ENCODE measurements around the gene ZNF853.

Gene ZNF853

GRCh38 chr7:6636741-6637543 lies 21.5 kb downstream of the ZNF853 start, which contains the start of gene ZNF316:
Gene ZNF316 (plus strand): TSS chr7:6637318. CDS start chr7:6642410, 5,092 bp downstream.
- peak; percentile 88 for DNase-seq (ENCODE audit: low spot score)

GRCh38 chr7:6637544-6638229 lies 22.3 kb downstream of the ZNF853 start:
- DNase-seq (ENCODE audit: low spot score), result peak; percentile 90

DNA sequence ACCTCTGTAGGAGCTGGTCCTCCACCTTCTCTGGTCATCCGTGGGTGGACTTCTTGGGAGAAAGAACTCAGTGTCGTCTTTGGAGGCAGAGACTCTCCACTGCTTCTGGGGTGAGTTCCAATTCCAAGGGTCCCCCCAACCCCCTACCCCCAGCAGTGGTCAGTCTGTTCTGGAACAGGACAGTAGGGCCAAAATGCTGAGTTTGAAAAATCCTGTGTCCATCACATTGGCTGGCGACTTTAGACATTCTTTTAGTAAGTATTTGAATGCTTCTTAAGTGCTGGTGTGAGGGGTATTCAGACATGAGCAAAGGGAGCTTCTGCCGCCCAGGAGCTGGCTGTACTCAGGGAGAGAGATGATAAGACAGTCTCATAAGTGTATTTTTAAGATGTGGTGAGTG lies 23.6 kb downstream of the ZNF853 start:
- DNase-seq (ENCODE audit: low spot score), result no peak

DNA sequence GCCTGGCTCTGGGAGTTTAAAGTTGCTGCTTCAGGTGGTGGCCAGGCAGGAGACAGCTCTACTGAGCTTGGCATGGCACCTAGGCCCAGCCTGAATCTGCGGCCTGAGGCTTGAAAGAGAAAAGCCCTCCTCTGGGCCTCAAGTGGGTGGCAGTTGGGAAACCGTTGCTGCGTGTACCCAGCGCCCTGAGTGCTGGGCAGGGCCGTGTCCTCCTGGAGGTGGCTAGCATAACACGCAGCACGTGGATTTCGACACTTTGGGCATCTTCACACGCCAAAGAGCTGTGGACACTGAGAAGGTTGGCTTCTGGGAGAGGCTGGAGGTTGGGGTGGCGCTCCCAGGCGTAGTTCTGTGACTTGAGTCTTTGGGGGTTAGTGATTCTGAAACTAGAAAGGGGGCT lies 24.2 kb downstream of the ZNF853 start:
- DNase-seq (ENCODE audit: low spot score), result no peak

DNA sequence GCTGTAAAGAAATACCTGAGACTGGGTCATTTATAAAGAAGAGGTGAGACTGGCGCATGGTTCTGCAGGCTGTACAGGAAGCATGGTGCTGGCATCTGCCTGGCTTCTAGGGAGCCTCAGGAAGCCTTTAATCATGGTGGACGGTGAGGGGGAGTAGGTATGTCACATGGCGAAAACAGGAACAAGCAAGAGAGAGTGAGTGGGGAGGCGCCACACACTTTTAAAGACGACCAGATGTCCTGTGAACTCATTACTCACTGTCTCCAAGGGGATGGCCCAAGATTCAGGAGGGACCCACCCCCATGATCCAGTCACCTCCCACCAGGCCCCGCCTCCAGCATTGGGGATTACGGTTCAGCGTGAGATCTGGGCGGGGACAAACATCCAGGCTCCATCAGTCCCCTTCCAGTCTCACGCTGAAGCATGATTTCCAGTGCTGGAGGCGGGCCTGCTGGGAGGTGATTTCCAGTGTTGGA lies 24.9 kb downstream of the ZNF853 start:
- DNase-seq (ENCODE audit: low spot score), result no peak

- no peak for DNase-seq (ENCODE audit: low spot score)
Measured at GRCh38 chr7:6641305-6642035, 26.1 kb downstream of the ZNF853 start.

DNA sequence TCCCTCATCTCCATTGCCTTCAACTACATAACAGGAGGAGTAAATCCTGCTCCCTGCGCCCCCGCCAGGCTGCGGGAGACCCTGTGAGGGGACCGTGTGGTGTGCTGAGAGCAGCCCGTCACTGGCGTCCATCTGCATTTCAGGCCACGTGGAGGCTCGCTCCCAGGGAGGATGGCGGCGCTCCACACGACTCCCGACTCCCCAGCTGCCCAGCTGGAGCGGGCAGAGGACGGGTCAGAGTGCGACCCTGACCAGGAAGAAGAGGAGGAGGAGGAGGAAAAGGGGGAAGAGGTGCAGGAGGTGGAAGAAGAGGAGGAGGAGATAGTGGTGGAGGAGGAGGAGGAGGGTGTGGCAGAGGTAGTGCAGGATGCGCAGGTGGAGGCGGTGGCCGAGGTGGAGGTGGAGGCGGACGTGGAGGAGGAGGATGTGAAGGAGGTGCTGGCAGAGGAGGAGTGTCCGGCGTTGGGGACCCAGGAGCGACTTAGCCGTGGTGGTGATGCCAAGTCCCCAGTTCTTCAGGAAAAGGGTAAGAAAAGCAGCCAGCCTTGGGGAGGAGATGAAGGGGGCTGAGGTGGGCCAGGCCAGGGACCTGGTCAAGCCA lies 26.9 kb downstream of the ZNF853 start:
- DNase-seq (ENCODE audit: low spot score), result no peak

DNA sequence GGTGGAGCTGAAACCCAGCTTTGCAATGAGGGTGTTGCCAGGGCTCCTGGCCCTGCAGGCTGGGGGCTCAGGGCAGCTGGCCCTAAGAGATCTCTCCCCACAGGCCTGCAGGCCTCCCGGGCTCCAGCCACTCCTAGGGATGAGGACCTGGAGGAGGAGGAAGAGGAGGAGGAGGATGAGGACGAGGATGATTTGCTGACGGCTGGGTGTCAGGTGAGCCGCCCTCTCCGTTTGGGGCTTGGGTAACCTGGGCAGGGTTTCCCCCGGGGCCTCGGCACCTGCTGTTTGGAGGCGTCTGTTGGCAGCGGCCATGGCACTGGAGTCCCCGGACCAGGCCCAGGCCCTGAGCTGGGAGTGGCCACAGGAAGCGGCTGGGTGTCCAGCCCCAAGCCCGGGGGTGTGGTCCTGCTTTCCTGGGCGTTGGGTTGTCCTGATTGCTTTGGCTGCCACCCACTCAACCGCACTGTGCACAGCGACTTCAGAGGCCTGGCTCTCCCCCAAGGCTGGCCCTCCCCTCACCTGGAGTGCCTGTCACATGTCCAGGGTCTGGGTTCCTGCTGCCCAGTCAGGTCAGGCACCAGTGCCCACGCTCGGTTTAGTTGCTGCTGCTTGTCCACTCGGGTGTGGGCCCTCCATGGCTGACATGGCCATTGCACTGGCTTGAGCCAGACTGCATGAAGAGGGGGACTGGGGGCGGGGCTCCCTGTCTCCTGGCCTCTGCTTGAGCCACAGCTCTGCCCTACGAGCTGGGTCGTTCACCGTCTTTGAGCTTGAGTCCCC lies 27.6 kb downstream of the ZNF853 start:
- DNase-seq (ENCODE audit: low spot score), result no peak

- no peak for DNase-seq (ENCODE audit: low spot score)
Measured at GRCh38 chr7:6643915-6644625, 28.7 kb downstream of the ZNF853 start.

- DNase-seq (ENCODE audit: low spot score), result no peak
Measured at GRCh38 chr7:6644728-6645127, 29.3 kb downstream of the ZNF853 start.

DNA sequence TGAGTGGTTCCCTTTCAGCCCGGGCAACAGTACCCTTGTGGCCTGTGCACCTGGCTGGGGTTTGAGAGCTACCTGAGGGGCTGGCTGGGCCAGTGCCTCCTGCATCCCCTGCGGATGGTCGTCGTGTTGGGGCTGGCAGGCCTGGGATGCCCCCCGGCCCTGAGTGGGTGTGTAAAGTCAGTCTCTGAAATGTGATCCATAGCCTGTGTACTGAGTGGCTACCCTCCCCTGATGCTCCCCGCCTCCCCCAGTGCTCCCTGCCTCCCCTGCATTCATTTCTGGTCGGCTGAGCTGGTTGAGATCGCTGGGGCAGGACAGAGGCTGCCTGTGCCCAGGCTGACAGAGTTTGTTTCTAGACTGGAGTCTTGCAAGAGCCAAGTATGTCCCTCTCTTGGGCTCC lies 31.1 kb downstream of the ZNF853 start:
- DNase-seq (ENCODE audit: low spot score), result no peak

DNA sequence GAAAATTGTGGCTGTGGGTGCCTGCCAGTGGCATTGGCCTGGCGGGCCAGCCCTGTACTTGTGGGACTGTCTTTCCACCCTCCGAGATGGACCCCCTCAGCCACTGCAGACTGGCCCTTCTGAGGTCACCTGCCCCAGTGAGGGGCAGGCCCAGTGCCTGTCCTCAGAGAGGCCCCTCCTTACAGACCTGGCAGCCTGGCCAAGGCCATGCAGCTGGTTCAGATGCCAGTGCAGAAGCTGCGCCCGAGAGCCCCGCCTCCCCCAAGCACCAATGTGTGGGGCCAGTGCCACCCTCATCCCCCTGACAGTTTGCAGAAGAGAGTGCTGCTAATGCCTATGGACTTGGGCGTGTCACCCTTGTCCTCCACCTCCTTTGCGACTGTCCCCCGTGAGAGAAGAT lies 31.7 kb downstream of the ZNF853 start:
- no peak for DNase-seq (ENCODE audit: low spot score)

DNA sequence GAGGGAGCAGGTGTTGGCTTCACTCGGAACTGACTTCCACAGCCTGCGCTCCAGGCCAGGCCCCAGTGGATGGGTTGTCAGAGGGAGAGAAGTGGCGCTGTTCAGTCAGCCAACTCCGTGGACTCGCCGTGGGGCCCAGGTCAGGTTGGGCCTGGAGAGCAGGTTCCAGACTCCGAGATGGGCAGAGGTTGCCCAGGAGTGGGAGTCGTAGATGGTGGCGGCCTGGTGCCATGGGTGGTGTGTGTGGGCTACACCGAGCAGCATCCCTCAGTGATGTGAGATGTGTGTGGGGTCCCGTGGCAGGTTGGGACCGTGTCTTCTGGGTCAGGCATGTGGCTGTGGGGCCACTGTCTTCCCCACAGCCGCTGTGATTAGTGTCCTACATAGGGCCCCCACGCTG lies 32.1 kb downstream of the ZNF853 start:
- no peak for DNase-seq (ENCODE audit: low spot score)

DNA sequence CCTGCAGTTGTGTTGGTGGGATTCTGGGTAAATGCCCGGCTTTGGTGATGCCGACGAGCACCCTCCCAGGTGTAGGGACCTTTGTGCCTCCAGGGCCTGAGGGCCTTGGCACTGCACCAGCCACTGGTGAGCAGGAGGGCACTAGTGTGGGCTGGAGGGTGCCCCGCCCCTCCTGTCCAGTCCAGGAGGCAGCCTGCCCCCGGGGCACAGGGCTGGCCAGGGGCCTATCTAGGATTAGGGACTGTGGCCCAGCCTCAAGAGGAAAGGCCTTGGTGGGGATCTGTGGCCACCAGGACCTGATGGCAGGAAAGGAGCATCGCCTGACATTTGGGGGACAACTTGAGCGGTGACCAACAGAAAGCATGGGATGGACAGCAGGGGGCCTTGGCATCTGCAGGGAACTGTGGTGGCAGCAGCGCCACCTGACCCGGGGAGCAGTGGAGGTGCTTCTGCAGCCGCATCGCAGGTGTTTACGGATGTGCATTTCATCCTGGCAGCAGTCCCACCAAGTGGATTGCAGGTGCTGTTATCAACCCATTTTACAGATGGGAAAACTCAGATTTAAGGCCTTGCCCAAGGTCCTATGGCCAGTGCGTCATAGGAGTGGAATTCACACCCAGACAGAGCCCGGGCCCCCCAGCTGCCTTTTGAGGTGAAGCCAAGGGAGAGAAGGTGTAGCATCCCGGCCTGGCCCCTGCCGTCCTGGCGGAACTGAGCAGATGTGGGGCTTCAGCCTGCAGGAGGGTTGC lies 32.8 kb downstream of the ZNF853 start:
- DNase-seq (ENCODE audit: low spot score), result no peak

- no peak for DNase-seq (ENCODE audit: low spot score)
Measured at GRCh38 chr7:6648815-6649104, 33.4 kb downstream of the ZNF853 start.

DNA sequence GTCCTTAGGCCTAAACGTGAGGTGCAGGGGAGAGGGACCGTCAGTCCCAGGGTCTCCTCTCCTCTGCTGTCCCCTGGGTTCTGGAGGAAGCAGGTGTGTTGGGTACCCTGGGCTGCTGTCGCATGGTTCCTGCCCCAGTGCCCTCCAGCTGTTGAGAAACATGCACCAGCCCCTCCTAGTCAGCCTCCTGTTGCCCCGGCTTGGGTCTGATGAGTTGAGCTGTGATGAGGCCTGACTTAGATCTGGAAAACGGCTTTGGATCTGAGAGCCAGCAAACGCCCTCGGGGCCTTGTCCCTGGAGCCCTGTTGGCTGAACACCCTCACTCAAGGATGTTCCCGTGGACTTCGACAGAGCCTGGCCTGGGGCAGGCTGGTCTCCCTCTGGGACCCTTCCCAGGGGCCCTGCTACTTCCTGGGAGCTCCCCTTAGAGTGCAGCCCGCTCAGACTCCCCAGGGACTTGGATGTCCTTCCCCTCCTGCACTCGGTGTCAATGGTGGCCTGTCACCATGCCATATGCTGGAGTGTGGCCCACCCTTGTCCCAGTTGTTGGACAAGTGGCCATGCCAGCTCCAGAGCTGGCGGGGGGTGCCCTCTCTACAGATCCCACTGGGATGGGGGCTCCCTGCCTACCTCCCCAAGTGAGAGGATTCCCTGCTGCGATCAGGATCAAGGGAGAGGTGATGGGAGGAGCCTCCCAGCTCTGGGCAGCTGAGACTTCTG lies 34.0 kb downstream of the ZNF853 start:
- no peak for DNase-seq (ENCODE audit: low spot score)

GRCh38 chr7:6650086-6650485 lies 34.7 kb downstream of the ZNF853 start:
- no peak for DNase-seq (ENCODE audit: low spot score)

DNA sequence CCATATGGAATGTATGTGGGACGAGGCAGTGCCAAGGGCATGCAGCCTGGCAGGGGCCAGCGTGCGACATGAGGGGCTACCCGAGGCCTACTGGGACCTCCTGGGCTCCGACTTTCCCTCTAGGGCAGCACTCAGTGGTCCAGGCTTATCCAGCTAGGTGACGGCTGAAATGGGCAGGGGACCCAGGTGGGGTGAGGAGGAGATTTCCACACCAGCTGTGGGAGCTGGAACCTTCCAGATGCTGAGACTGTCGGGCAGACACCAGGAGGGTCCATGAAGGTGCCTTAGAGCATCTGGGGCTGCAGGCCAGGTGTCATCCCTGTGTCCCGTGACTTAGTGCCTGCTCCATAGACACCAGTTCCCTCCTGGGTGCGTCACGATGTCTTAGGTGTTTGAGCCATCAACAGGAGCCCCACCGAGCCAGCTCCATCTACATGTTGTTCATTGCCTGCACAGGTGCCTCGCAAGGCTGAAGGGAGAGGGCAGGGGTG lies 35.2 kb downstream of the ZNF853 start:
- DNase-seq (ENCODE audit: low spot score), result no peak

- no peak for DNase-seq (ENCODE audit: low spot score)
Measured at GRCh38 chr7:6651851-6652445, 36.5 kb downstream of the ZNF853 start.
